Measurements from ENCODE around the gene C4B.

DNA sequence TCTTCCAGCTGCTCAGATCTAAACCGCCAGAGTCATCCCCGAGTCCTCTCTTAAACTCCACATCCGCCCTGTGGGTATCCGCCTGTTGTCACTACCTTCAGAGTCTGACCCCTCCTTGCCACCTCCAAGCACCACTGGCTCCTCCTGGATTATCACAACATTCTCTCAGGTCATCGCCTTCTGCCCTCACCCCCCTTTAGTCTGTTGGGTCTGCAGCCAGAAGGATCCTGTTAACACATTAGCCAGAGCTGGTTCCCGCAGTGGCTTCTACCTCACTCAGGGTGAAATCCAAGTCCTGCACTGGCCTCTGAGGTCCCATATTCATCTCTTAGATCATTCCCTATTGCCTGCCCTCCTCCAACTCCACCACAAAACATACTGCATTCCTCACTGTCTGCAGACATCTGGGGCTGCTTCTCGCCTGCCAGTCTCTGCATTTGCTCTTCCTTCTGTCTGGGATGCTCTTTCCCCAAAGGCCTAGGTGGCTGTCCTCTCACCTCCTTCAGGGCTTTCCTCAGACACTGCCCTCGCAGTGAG is 60.5 kb downstream of the C4B start:
- TF ChIP-seq, protein P1, sequence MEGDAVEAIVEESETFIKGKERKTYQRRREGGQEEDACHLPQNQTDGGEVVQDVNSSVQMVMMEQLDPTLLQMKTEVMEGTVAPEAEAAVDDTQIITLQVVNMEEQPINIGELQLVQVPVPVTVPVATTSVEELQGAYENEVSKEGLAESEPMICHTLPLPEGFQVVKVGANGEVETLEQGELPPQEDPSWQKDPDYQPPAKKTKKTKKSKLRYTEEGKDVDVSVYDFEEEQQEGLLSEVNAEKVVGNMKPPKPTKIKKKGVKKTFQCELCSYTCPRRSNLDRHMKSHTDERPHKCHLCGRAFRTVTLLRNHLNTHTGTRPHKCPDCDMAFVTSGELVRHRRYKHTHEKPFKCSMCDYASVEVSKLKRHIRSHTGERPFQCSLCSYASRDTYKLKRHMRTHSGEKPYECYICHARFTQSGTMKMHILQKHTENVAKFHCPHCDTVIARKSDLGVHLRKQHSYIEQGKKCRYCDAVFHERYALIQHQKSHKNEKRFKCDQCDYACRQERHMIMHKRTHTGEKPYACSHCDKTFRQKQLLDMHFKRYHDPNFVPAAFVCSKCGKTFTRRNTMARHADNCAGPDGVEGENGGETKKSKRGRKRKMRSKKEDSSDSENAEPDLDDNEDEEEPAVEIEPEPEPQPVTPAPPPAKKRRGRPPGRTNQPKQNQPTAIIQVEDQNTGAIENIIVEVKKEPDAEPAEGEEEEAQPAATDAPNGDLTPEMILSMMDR (IDR thresholded peaks at IDR 0.05; ENCODE audit: low read length): no peak
- TF ChIP-seq EZH2 (optimal IDR thresholded peaks at IDR 0.05; ENCODE audit: low read depth, low read length): no peak
